SIG-M5 treated with dmso at 0.1 percent for 504 hours (cell line): ENCODE measurements around the gene CIAPIN1.
"Not testable (repeated sequence)": the region's sequence is repeated elsewhere in the genome, so short reads cannot be mapped to it uniquely, and the experiment has no call there.

Source experiments
- DNase-seq: peaks from one replicate; lab custom pipeline; 2025; ENCODE audit not compliant: unreplicated experiment; lab: John Stamatoyannopoulos, UW

The CIAPIN1 gene

GRCh38 chr16:57407521-57408353, 39.4 kb downstream of the CIAPIN1 start:
- DNase-seq, result no peak

GRCh38 chr16:57406881-57407280, 40.3 kb downstream of the CIAPIN1 start:
- DNase-seq, result no peak

GRCh38 chr16:57405097-57405496, 42.1 kb downstream of the CIAPIN1 start:
- no peak for DNase-seq

- no peak for DNase-seq
Observed at GRCh38 chr16:57403965-57404817, 43.0 kb downstream of the CIAPIN1 start, which contains the start of gene CCL17. Gene CCL17 (plus strand): TSS chr16:57404767. CDS start chr16:57413933, 9,166 bp downstream.

- no peak for DNase-seq
Observed at GRCh38 chr16:57401943-57402640, 45.1 kb downstream of the CIAPIN1 start.

- not testable (repeated sequence) for DNase-seq
Observed at GRCh38 chr16:57397493-57397892, 49.7 kb downstream of the CIAPIN1 start.

GRCh38 chr16:57396786-57397185, 50.4 kb downstream of the CIAPIN1 start:
- no peak for DNase-seq

- no peak for DNase-seq
Observed at GRCh38 chr16:57395026-57395425, 52.2 kb downstream of the CIAPIN1 start.

GRCh38 chr16:57394444-57394843, 52.7 kb downstream of the CIAPIN1 start:
- DNase-seq, result no peak

GRCh38 chr16:57392694-57393093, 54.5 kb downstream of the CIAPIN1 start:
- no peak for DNase-seq

- DNase-seq, result no peak
Observed at GRCh38 chr16:57391708-57392107, 55.5 kb downstream of the CIAPIN1 start.

GRCh38 chr16:57391300-57391699, 55.9 kb downstream of the CIAPIN1 start:
- no peak for DNase-seq

GRCh38 chr16:57390636-57391295, 56.4 kb downstream of the CIAPIN1 start:
- DNase-seq, result no peak

- no peak for DNase-seq
Observed at GRCh38 chr16:57389087-57389468, 58.1 kb downstream of the CIAPIN1 start.

- DNase-seq, result no peak
Observed at GRCh38 chr16:57388359-57389086, 58.7 kb downstream of the CIAPIN1 start.

GRCh38 chr16:57387598-57388354, 59.4 kb downstream of the CIAPIN1 start:
- no peak for DNase-seq

GRCh38 chr16:57386381-57386951, 60.7 kb downstream of the CIAPIN1 start:
- no peak for DNase-seq

- DNase-seq, result no peak
Observed at GRCh38 chr16:57385083-57385482, 62.1 kb downstream of the CIAPIN1 start.
